Left lung (tissue), 10 donors: ENCODE data around the gene TMEM94. TPM values are rescaled to one million over a fixed set of nuclear protein-coding genes. Genes with fewer than 3 reads are reported as not detected.

Experiments used
- ATAC-seq: fragments of 200-7000 bp; cut with Tn5 transposase; one replicate; pipeline ENCODE4 v1.9.1; 2020; ENCODE audit warnings: moderate library complexity
- DNase-seq, 4 donors: peaks; one replicate each; pipeline ENCODE4 v3.0.0-alpha.2; 2013 to 2020
- H3K27ac ChIP-seq, 2 donors: fragments of 200-600 bp; sonication (generic) in 1 of 2; one replicate each; pipeline versions ENCODE4 v1.5.0 to v1.8.0; 2020 to 2021
- H3K27me3 ChIP-seq, 2 donors: fragments of 200-600 bp; sonication (generic) in 1 of 2; one replicate each; pipeline versions ENCODE4 v1.5.0 to v1.8.0; 2020 to 2021
- H3K36me3 ChIP-seq, 2 donors: fragments of 200-600 bp; sonication (generic) in 1 of 2; one replicate each; pipeline versions ENCODE4 v1.5.0 to v1.8.0; 2020 to 2021
- H3K4me1 ChIP-seq, 2 donors: fragments of 200-600 bp; one replicate each; pipeline ENCODE4 v1.8.0; 2021
- H3K4me3 ChIP-seq, 2 donors: fragments of 200-600 bp; sonication (generic) in 1 of 2; one replicate each; pipeline versions ENCODE4 v1.5.0 to v1.8.0; 2020 to 2021; ENCODE audit warnings: mild to moderate bottlenecking in 1 of 2
- H3K9me3 ChIP-seq, 2 donors: fragments of 200-600 bp; sonication (generic) in 1 of 2; one replicate each; pipeline versions ENCODE4 v1.5.0 to v1.8.0; 2020 to 2021
- intact Hi-C, 2 donors: fragments of 100-400 bp; cut with DNase I; formaldehyde crosslinking; loops; one replicate each; pipeline versions ENCODE4 v1.11.2 to v1.14.2; 2022
- polyA plus RNA-seq, 6 donors: library from polyadenylated mRNA; unstranded; fragments of 120-200 nt; gene quantifications; one replicate each; pipeline ENCODE4 v1.2.1, GENCODE V29; 2013; ENCODE audit not compliant: insufficient read length in 6 of 6
- total RNA-seq, 2 donors: library from RNA; stranded (reverse); fragmentation: NEBNext Ultra II Directional; extraction: Animal tissue kit (Norgen Biotek cat#: 25700); gene quantifications; one replicate each; pipeline ENCODE4 v1.2.1, GENCODE V29; 2021
- TF ChIP-seq, protein P1 (sequence below), 2 donors: fragments of 200-600 bp; sonication (generic) in 1 of 2; IDR thresholded peaks; one replicate each; pipeline versions ENCODE4 v1.5.0 to v1.8.0; 2021; ENCODE audit warnings: antibody characterized with exemption in 2 of 2
- donor health status: DM: no; HTN: yes; CAD: no.
- donor health status: DM: no; HTN: no; CAD: no.

The TMEM94 gene
- total and polyA plus RNA-seq, 8 donors = 68.4 to 91.7 (median 77.7) TPM

DNA sequence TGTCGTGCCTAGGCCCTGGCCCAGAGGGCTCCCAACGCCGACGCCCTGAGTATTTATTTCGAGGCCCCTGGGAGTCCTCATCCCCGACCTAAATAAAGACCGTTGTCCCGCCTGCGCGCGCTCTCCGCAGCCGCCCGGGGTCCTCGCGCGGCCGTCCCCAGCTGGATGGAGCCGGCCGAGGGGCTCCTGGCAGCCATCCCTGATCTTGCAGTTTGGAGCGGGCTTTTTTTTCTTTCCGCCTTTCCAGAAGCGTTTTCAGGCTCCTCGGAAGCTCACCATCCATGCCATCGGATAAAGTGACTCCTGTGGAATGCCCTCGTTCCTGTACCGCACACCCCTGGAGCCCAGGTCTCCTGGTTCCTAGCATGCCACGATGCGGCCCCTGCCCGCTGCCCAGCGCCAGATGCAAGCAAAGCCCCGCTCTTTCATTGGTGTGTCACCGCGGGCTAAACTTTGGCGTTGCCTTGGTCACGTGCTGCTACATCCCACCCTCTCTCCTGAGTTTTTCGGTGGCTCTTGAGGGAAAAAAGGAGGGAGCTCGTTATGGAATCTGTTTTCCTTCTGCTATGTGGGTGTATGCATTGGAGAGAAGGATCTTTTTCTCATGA lies 716 bp downstream of the TMEM94 start:
- Histone ChIP-seq H3K27ac (peak overlapping the region; percentile 74 to 92), H3K36me3 (no peaks in the 10 kb centered on the region), H3K4me3 (peak overlapping the region; percentile 82 to 89), H3K9me3 (no peaks in the 10 kb centered on the region), H3K27me3 (no peaks in the 10 kb centered on the region), H3K4me1 (peaks cover 4 to 47% of the 10 kb centered on the region in 2 donors)
- TF ChIP-seq, protein P1, sequence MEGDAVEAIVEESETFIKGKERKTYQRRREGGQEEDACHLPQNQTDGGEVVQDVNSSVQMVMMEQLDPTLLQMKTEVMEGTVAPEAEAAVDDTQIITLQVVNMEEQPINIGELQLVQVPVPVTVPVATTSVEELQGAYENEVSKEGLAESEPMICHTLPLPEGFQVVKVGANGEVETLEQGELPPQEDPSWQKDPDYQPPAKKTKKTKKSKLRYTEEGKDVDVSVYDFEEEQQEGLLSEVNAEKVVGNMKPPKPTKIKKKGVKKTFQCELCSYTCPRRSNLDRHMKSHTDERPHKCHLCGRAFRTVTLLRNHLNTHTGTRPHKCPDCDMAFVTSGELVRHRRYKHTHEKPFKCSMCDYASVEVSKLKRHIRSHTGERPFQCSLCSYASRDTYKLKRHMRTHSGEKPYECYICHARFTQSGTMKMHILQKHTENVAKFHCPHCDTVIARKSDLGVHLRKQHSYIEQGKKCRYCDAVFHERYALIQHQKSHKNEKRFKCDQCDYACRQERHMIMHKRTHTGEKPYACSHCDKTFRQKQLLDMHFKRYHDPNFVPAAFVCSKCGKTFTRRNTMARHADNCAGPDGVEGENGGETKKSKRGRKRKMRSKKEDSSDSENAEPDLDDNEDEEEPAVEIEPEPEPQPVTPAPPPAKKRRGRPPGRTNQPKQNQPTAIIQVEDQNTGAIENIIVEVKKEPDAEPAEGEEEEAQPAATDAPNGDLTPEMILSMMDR (IDR thresholded peaks at IDR 0.05) = no peak
- ATAC-seq = peak; percentile 48
- intact Hi-C loops = no loop called here
- DNase-seq = peak in 3 of 4 donors; percentile 49 to 78 (median 69)

DNA sequence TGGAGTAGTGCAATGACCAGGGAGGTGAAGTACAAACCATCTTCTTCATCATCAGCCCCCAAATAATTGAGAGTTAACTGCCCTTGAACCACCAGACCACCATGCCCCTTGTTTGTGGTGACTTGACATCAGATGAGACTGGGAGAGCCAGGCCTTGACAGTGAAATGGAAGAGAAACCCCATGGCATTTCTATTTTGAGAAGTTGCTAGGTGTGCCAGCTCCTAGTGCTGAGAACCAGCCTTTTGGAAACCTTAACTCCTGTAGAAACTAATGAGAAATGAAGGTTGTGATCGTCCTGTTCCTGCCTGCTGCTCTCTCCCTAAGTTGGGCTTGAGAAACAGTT lies 2.8 kb downstream of the TMEM94 start:
- H3K4me1 ChIP-seq = peaks cover 4 to 47% of the 10 kb centered on the region in 2 donors
- ATAC-seq (no peak), DNase-seq (no peak)
- H3K36me3 ChIP-seq = no peaks in the 10 kb centered on the region
- H3K9me3 ChIP-seq = no peaks in the 10 kb centered on the region
- no peak overlapping the region for H3K4me3 ChIP-seq
- peak overlapping the region; percentile 30 to 39 for H3K27ac ChIP-seq
- intact Hi-C loops = no loop called here
- TF ChIP-seq, protein P1 (IDR thresholded peaks at IDR 0.05) = no peak
- H3K27me3 ChIP-seq = no peaks in the 10 kb centered on the region

DNA sequence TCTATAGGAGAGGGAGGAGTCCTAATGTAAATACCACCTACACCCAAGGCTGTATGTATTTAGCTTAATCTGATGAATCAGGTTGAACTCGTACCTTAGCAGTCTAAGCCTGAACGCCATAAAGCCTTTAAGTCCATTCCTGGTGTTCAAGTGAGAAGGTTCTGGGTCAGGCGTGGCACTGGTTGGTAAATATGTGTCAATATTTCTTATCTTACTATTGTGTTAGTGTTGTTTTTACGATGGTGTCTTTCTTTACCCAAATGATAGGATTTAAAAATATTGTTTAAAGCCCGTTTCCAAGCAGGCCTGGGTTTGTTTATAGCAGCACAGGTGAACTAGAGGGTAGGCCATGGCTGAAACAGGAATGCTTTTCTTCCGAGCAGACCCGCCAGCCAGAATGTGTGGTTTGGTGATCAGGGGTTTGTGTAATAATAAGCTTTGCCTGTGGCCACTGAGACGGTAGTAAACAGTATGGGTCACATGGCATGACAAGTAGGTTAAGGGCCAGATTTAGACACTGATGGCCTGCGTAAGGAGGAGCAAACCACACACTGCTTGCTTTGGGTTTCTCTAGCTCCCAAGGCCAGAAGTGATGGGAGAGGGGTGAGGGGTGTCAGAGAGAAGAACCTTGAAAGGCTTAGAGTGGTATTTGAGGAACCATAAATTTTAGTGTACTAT lies 3.3 kb downstream of the TMEM94 start:
- Histone ChIP-seq H3K4me1 (peaks cover 4 to 47% of the 10 kb centered on the region in 2 donors), H3K27me3 (no peaks in the 10 kb centered on the region), H3K36me3 (no peaks in the 10 kb centered on the region), H3K9me3 (no peaks in the 10 kb centered on the region), H3K27ac (peak overlapping the region; percentile 30 to 39), H3K4me3 (no peak overlapping the region)
- DNase-seq (peak in 1 of 4 donors; percentile 39), ATAC-seq (peak; percentile 40)
- TF ChIP-seq, protein P1 (IDR thresholded peaks at IDR 0.05) = no peak
- intact Hi-C loops = no loop called here

- Histone ChIP-seq H3K27ac (peak overlapping the region; percentile 30 to 39), H3K27me3 (no peaks in the 10 kb centered on the region), H3K4me3 (no peak overlapping the region), H3K9me3 (no peaks in the 10 kb centered on the region), H3K36me3 (no peaks in the 10 kb centered on the region), H3K4me1 (peaks cover 4 to 47% of the 10 kb centered on the region in 2 donors)
- ATAC-seq (no peak), DNase-seq (no peak)
- intact Hi-C loops = no loop called here
- TF ChIP-seq, protein P1 (IDR thresholded peaks at IDR 0.05) = no peak
Observed at GRCh38 chr17:75460295-75460694, 3.9 kb downstream of the TMEM94 start.

GRCh38 chr17:75463603-75464002 lies 7.2 kb downstream of the TMEM94 start:
- H3K27me3 ChIP-seq = no peaks in the 10 kb centered on the region
- no peak overlapping the region for H3K4me3 ChIP-seq
- no peaks in the 10 kb centered on the region for H3K9me3 ChIP-seq
- H3K4me1 ChIP-seq = peaks cover 6 to 31% of the 10 kb centered on the region in 2 donors
- intact Hi-C loops = no loop called here
- peak overlapping the region in 1 of 2 donors; percentile 5 for H3K27ac ChIP-seq
- H3K36me3 ChIP-seq = no peaks in the 10 kb centered on the region
- TF ChIP-seq, protein P1 (IDR thresholded peaks at IDR 0.05) = no peak
- DNase-seq (no peak), ATAC-seq (no peak)
